NB4 (cell line): ENCODE results near the gene CTDP1.

Experiments
- POLR2A ChIP-seq: IDR thresholded peaks from 2 replicates; pipeline ENCODE4 v1.6.1; 2011; ENCODE audit warnings: mild to moderate bottlenecking; ENCODE audit not compliant: insufficient read length; ENCODE audit errors: extremely low read depth
- TF ChIP-seq, protein P1 (sequence below): IDR thresholded peaks from one replicate; pipeline ENCODE4 v1.5.1; 2012; ENCODE audit warnings: low read depth, low read length
- TF ChIP-seq, protein P2 (sequence below): IDR thresholded peaks from 2 replicates; pipeline ENCODE4 v1.6.1; 2011; ENCODE audit warnings: low read depth, low read length

DNA sequence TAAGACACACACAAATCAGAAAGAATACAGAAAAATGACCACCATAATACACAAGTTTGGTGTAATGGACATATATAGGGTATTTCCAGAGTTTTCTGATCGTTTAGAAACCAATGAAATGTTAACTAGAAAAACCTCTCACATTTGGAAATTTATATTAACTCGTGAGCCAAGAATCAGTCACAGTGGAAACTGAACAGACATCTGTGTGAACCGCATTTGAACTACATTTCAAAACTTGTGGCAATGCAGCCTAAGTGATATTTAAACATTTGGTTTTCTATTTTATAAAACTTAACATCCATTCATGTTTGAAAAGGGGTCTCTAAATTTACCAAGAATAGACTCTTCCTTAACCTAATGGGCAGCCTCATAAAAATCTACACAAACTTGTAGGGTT is 89.1 kb downstream of the CTDP1 start:
- TF ChIP-seq, protein P1, sequence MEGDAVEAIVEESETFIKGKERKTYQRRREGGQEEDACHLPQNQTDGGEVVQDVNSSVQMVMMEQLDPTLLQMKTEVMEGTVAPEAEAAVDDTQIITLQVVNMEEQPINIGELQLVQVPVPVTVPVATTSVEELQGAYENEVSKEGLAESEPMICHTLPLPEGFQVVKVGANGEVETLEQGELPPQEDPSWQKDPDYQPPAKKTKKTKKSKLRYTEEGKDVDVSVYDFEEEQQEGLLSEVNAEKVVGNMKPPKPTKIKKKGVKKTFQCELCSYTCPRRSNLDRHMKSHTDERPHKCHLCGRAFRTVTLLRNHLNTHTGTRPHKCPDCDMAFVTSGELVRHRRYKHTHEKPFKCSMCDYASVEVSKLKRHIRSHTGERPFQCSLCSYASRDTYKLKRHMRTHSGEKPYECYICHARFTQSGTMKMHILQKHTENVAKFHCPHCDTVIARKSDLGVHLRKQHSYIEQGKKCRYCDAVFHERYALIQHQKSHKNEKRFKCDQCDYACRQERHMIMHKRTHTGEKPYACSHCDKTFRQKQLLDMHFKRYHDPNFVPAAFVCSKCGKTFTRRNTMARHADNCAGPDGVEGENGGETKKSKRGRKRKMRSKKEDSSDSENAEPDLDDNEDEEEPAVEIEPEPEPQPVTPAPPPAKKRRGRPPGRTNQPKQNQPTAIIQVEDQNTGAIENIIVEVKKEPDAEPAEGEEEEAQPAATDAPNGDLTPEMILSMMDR: no peak
- TF ChIP-seq POLR2A: no peak
- TF ChIP-seq, protein P2, sequence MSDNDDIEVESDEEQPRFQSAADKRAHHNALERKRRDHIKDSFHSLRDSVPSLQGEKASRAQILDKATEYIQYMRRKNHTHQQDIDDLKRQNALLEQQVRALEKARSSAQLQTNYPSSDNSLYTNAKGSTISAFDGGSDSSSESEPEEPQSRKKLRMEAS: no peak
